ENCODE measurements around the gene ZNF839.
A peak's percentile ranks its signal among the peaks of the same experiment; 100 is the strongest.
"Not testable (repeated sequence)": the region's sequence is repeated elsewhere in the genome, so short reads cannot be mapped to it uniquely, and the experiment has no call there.

Gene ZNF839

DNA sequence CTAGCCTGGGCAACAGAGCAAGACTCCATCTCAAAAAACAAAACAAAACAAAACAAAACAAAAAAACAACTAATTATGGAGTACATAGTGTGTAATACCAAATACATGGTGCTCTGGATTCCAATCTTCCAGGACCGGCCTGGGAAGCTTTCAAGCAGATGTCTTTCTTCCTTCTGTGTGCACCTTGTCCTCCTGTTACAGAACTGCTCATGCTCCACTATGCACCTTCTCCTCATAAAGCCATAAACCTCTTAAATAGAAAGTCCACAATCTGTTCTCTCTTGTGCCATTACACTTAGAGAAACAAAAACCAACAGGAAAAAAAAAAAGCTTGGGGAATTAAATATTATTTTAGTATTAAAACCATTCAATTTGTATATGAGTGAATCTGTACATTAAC is 27.1 kb upstream of the ZNF839 start:
- DNase-seq (ENCODE audit: low read depth, low spot score), result no peak
- TF ChIP-seq, protein P1, sequence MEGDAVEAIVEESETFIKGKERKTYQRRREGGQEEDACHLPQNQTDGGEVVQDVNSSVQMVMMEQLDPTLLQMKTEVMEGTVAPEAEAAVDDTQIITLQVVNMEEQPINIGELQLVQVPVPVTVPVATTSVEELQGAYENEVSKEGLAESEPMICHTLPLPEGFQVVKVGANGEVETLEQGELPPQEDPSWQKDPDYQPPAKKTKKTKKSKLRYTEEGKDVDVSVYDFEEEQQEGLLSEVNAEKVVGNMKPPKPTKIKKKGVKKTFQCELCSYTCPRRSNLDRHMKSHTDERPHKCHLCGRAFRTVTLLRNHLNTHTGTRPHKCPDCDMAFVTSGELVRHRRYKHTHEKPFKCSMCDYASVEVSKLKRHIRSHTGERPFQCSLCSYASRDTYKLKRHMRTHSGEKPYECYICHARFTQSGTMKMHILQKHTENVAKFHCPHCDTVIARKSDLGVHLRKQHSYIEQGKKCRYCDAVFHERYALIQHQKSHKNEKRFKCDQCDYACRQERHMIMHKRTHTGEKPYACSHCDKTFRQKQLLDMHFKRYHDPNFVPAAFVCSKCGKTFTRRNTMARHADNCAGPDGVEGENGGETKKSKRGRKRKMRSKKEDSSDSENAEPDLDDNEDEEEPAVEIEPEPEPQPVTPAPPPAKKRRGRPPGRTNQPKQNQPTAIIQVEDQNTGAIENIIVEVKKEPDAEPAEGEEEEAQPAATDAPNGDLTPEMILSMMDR (IDR thresholded peaks at IDR 0.05; ENCODE audit: low read depth, low read length), result no peak
- no peak overlapping the region for H3K4me3 ChIP-seq (ENCODE audit: low read depth, low read length)
- in situ Hi-C loops (cut with HindIII; ENCODE audit: low sequenced_read_pairs), result no loop called here

DNA sequence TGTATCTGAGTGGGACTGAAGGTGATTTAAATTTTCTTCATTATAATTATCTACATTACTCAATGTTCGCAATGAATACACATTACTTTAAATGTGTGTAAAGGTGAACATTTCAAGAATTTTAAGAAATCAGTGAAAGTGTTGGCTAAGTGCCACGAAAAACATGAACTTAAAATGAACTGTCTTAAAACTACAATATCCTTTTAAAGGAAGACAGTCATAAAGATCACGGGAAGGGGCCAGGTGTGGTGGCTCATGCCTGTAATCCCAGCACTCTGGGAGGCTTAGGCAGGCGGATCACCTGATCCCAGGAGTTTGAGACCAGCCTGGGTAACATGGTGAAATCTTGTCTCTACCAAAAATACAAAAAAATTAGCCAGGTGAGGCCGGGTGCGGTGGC is 25.8 kb upstream of the ZNF839 start:
- DNase-seq (ENCODE audit: low read depth, low spot score), result peak; percentile 68
- in situ Hi-C loops (cut with HindIII; ENCODE audit: low sequenced_read_pairs), result no loop called here
- TF ChIP-seq, protein P1 (IDR thresholded peaks at IDR 0.05; ENCODE audit: low read depth, low read length), result no peak
- no peak overlapping the region for H3K4me3 ChIP-seq (ENCODE audit: low read depth, low read length)

DNA sequence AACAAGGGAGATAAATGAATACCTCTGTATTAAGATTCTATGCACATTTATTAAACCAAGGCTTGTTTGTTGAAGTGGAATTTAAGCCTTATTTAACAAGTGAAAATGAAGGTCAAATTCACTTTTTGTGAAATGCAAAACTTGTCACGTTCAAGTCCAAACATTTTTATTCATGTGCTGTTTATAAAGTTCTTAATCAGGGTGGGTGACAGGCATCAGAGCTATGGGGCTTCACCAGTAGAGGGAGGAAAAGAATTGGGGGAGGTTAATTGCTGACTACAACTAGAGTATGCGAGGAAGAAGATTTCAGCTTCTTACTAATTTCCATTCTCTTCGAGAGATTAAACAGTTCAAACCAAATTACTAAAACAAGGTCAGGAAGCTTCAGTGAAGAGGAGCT is 24.3 kb upstream of the ZNF839 start:
- no peak overlapping the region for H3K4me3 ChIP-seq (ENCODE audit: low read depth, low read length)
- TF ChIP-seq, protein P1 (IDR thresholded peaks at IDR 0.05; ENCODE audit: low read depth, low read length), result peak; percentile 62
- in situ Hi-C loops (cut with HindIII; ENCODE audit: low sequenced_read_pairs), result no loop called here
- DNase-seq (ENCODE audit: low read depth, low spot score), result peak; percentile 47

DNA sequence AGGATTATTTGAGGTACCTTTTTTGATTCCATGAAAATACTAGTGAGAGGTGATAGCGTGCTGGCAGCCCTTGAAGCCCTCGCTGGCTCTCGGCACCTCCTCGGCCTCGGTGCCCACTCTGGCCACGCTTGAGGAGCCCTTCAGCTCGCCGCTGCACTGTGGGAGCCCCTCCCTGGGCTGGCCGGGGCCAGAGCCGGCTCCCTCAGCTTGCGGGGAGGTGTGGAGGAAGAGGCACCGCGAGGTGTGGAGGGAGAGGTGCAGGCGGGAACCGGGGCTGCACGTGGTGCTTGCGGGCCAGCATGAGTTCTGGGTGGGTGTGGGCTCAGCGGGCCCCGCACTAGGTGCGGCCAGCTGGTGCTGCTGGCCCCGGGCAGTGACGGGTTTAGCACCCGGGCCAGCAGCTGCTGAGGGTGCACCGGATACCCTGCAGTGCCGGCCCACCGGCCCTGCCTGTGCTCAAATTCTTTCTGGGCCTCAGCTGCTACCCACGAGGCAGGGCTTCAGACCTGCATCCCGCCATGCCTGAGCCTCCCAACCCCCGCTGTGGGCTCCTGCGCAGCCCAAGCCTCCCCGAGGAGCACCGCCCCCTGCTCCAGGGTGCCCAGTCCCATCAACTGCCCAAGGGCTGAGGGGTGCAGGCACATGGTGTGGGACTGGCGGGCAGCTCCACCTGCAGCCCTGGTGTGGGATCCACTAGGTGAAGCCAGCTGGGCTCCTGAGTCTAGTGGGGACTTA is 21.9 kb upstream of the ZNF839 start:
- TF ChIP-seq, protein P1 (IDR thresholded peaks at IDR 0.05; ENCODE audit: low read depth, low read length), result no peak
- in situ Hi-C loops (cut with HindIII; ENCODE audit: low sequenced_read_pairs), result no loop called here
- no peak for DNase-seq (ENCODE audit: low read depth, low spot score)
- no peak overlapping the region for H3K4me3 ChIP-seq (ENCODE audit: low read depth, low read length)

DNA sequence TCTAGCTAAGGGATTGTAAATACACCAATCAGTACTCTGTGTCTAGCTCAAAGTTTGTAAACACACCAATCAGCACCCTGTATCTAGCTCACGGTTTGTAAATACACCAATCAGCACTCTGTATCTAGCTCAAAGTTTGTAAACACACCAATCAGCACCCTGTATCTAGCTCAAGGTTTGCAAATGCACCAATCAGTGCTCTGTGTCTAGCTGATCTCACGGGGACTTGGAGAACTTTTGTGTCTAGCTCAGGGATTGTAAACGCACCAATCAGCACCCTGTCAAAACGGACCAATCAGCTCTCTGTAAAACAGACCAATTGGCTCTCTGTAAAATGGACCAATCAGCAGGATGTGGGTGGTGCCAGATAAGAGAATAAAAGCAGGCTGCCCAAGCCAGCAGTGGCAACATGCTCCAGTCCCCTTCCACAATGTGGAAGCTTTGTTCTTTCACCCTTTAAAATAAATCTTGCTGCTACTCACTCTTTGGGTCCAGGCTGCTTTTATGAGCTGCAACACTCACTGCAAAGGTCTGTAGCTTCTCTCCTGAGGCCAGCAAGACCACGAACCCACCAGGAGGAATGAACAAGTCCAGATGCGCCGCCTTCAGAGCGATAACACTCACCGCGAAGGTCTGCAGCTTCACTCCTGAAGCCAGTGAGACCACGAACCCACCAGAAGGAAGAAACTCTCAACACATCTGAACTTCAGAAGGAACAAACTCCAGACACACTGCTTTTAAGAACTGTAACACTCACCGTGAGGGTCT is 21.1 kb upstream of the ZNF839 start:
- H3K4me3 ChIP-seq (ENCODE audit: low read depth, low read length); in situ Hi-C loops (cut with HindIII; ENCODE audit: low sequenced_read_pairs); DNase-seq (ENCODE audit: low read depth, low spot score): not testable (repeated sequence)

DNA sequence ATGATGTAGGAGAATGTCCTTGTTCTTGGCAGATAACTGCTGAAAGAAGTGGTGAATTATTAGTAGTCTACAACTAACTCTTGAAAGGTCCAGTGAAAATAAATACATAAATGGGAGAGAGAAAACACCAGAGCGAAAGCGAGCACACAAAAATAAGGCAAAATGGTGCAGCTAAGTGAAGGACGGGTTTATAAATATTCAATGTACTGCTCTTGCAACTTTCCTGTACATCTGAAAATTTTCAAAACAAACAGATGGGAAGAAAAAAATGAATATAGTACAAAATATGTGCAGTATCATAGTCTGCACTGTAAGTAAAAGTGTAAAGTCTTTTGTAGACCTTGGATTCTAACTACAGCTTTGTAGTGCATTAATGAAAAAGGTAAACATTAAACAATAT is 15.9 kb upstream of the ZNF839 start:
- peak overlapping the region; percentile 4 for H3K4me3 ChIP-seq (ENCODE audit: low read depth, low read length)
- TF ChIP-seq, protein P1 (IDR thresholded peaks at IDR 0.05; ENCODE audit: low read depth, low read length), result no peak
- no peak for DNase-seq (ENCODE audit: low read depth, low spot score)
- in situ Hi-C loops (cut with HindIII; ENCODE audit: low sequenced_read_pairs), result no loop called here

Data from astrocyte of the spinal cord (primary cell).